GM13977 (cell line): ENCODE data around the gene EPAS1.

Experiments used
- DNase-seq: peaks from one replicate; pipeline ENCODE4 v3.0.0; 2012; ENCODE audit warnings: low spot score
- CTCF ChIP-seq: IDR thresholded peaks from 2 replicates; pipeline ENCODE4 v1.5.1; 2012; ENCODE audit warnings: mild to moderate bottlenecking, control low read depth; ENCODE audit not compliant: insufficient read depth; ENCODE audit errors: extremely low read depth, missing control alignments
- in situ Hi-C: fragments of 300-500 bp; cut with MboI; formaldehyde crosslinking; loops from one replicate; pipeline ENCODE4 v1.12.0; 2022; ENCODE audit warnings: low sequenced_read_pairs, low pct_unique_long_range_greater_than_20kb, mixed read lengths, inconsistent platforms; ENCODE audit not compliant: unreplicated experiment

Gene EPAS1

GRCh38 chr2:46416280-46416679, 119.1 kb downstream of the EPAS1 start:
- in situ Hi-C loops = no loop called here
- no peak for DNase-seq
- no peak for TF ChIP-seq CTCF

GRCh38 chr2:46416739-46417403, 119.7 kb downstream of the EPAS1 start:
- TF ChIP-seq CTCF = no peak
- DNase-seq = no peak
- in situ Hi-C loops = no loop called here

- DNase-seq = no peak
- in situ Hi-C loops = no loop called here
- no peak for TF ChIP-seq CTCF
Observed at GRCh38 chr2:46420945-46421344, 123.7 kb downstream of the EPAS1 start.

GRCh38 chr2:46421361-46421760, 124.2 kb downstream of the EPAS1 start:
- in situ Hi-C loops = no loop called here
- no peak for DNase-seq
- no peak for TF ChIP-seq CTCF

- in situ Hi-C loops = no loop called here
- no peak for DNase-seq
- TF ChIP-seq CTCF = no peak
Observed at GRCh38 chr2:46422717-46423394, 125.6 kb downstream of the EPAS1 start.

- in situ Hi-C loops = no loop called here
- no peak for DNase-seq
- TF ChIP-seq CTCF = no peak
Observed at GRCh38 chr2:46424937-46425336, 127.7 kb downstream of the EPAS1 start.
